ENCODE measurements around the gene C1orf94.
"Not testable (repeated sequence)": the region's sequence is repeated elsewhere in the genome, so short reads cannot be mapped to it uniquely, and the experiment has no call there.

Gene C1orf94

DNA sequence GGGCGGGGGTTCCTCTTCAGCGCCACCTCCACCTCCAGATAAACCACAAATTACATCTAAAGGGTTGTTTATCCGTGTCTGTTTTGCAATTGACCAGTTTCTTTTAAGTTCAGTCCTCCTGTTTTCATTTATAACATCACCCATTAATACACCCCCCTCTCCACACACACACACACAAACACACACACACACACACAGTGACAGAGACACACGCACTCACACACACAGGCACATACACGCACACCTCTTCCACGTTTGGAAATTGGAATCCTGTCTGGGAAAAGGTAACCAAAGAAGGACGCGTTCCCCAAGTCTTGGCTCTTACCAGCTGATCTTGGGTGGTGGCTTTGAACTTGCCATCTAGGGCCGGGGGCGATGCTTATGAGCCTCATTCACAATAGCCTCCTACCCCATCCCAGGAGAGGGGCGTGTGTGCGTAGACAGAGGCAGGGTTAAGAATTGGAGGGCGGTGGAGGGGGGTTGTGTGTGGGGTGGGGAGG, 11.2 kb upstream of the C1orf94 start:
- no peak for DNase-seq

DNA sequence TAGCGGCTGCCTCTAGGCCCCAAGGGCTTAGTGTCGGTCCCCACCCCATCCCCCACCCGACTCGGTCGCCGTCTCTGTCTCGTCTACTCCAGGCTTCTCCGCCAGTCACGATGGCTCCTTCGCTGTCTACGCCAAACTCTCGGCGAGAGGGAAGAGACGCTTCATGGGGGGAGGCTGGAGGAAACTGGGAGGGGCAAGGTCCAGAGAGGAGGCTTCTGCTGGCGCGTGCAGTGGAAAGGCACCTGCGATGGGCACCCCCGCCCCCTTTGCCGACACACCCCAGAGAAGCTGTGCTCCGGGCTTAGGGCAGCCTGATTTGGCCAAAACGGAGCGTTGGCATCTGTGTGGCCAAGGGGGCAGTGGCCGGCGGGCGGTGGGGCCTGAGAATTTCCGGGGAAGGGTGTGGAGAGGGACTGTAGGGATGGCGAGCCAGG, 10.5 kb upstream of the C1orf94 start:
- DNase-seq, result no peak

DNA sequence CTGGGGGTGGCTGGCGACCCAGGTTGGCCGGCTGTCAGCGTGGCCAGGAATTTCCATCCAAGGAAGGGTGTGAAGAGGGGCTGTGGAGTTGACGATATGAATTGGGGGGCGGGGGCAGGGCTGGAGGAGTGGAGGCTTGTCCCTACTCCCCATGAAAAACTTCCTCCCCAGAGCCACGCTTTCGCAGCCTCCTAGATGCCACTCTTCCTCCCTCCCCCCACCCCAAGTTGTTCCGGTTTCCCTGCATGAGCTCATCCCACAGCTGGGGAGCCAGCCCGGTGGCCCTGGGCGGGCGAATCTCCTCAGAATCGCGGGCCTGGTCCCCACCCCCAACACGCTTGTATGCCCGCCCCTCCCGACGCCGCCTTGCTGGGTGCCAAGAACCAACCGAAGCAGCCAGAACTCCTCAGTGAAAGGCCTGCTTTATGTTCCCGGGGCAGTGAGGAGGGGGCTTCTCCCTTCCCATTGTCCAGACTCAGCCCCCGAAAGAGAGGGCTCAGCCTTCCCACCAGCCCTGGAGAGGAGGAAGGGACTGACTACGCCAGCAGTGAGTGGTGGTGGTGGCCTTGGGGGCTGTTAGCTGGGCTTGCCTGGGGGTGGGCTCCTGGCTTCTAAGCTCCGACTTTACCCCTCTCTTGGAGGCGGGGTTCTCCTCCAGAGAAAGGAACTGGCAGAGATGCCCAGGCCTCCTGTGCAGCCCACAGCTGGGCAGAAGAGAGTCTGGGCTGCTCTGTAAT, 9.9 kb upstream of the C1orf94 start:
- DNase-seq, result no peak

DNA sequence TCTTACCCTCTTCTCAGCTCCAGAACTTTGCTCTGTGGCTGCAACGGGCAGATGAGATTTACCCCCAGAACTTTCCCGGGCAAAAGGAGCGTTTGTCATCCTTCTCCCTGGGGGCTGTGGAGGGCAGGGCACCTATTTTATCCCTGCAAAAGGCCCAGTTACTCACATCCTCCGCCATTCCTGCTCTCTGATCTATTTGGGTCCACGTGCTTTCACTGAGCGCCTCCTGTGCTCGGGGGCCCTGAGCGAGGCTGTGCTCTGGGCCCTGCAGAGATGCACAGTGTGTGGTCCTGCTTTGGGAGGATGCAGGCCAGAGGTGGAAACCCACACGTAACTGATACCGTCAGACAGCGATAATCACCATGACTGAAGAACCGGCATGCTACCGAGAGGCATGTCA, 9.3 kb upstream of the C1orf94 start:
- DNase-seq, result no peak

DNA sequence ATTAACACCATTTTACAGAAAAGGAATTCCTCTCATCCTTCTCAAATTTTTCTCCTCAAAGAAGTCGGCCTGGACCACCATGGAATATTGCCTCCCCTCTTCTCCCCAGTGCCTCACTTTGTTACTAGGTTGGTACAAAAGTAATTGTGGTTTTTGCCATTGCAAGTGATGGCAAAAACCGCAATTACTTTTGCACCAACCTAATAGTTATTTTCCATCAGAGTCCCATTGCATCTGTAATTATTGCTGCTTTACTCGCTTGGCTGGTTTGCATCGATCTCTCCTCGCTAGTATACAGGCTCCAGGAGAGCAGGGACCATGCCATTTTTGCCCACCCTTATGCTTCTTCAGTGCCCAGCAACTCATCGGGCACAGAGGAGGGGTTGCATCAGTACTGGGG, 963 bp upstream of the C1orf94 start:
- no peak for DNase-seq

DNA sequence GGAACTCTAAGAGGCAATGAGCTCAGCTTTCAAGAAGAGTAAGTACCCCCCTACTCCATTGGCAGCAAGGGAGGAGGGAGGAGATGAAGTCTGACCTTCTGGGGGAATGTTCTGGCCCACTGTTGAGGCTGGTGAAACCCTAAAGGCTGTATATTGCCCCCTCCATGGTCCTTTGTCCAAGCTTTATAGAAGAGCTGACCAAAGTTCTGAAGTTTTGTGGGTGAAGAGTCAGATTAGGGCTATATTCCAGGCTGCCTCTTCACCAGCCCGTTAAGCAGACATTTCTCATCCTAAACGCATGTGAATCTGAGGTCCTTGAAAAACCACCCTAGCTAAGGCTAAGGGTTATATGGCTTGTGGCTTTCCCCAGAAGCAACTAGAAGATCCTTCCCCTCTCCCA, 1.4 kb downstream of the C1orf94 start:
- DNase-seq, result no peak

DNA sequence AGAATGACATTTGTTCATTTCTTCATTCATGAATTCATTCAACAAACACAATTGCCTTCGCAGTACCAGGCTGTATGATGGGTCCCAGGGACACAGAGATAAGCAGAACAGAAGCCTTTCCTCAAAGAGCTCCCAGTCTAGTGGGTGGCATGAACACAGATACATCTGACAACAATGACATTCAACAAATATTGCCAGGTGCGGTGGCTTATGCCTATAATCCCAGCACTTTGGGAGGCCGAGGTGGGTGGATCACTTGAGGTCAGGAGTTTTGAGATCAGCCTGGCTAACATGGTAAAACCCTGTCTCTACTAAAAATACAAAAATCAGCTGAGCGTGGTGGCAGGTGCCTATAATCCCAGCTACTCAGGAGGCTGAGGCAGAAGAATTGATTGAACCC, 6.7 kb downstream of the C1orf94 start:
- not testable (repeated sequence) for DNase-seq

DNA sequence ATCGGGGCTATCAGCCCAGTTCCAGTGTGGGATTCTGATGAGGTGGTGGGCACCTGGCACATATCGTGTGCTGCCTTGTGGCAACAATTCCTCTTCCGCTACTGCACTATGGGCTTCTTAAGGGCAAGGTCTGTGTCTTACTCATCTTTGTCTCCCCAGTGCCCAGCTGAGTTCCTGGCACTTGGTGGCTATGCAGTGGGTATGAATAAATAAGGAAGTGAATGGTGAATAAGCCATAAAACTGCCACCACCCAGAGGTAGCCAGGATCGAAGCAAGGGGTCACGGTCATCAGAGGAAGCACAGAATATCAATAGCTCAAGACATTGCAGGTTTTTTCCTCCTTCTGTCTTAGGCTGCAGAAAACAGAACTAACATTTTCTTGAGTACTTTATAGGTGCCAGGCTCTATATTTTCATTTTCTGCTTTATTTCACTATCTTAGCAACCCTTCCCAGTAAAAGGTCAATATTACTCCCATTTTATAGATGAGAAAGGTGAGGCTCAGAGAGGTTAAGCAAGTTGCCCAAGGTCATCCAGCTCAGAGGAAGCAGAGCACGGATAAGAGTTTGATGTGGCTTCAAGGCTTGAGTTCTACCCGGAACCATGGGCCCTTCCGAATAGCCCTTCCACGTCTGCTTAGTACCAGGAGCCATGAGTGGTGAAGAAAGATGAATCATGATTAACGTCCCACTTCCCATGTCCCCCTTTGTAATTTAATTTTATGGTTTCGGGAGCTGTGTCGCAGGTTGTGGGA, 10.2 kb downstream of the C1orf94 start:
- no peak for DNase-seq

DNA sequence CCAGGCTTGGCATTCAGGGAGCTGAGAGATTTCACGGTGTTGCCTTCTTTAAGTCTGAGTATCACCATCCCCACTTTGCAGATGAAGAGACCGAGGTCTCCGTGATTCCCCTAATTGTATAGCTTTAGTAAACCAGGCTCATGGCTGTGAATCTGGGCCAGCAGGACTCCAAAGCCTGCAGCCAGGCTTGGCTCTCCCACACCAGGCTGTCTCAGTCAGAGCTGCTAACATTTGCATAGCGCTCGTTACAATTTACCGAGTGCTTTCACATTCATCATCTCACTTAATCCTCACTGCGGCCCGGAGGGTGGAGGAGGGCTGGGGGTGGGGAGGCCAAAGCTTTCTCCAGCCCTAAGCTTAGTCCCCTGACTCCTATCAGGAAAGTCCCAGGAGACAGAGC, 11.7 kb downstream of the C1orf94 start:
- DNase-seq, result no peak

DNA sequence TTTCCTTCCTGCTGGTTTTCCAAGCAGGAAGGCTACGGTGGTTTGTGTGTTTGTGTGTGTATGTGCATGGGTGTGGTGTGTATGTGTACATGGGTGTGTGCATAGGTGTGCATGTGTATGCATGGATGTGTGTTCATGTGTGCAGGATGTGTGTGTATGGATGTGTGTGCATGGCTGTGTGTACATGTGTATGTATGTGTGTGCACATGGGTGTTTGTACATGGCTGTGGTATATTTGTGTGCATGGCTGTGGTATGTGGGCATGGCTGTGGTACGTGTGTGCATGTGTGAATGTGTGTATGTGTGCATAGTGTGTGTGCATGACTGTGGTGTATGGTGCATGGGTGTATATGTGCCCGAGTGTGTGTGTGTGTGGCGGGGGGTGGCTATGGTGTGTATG, 12.3 kb downstream of the C1orf94 start:
- DNase-seq, result no peak

DNA sequence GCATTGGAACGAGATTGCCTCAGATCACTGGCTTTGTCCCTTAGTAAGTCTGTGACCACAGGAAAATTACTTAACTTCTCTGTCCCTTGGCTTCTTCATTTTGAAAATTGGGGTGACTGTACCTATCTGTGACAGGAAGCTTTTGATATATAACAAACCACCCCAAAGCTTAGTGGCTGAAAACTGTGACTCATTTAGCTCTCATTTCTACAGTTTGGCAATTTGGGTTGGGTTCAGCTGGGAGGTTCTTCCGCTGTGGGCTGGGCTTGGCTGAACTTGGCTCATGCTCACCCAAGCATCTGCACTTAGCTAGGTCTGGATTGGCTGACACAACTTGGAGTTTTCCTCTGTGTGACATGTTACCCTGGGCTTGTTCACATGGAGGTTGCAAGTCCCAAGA, 14.0 kb downstream of the C1orf94 start:
- no peak for DNase-seq

DNA sequence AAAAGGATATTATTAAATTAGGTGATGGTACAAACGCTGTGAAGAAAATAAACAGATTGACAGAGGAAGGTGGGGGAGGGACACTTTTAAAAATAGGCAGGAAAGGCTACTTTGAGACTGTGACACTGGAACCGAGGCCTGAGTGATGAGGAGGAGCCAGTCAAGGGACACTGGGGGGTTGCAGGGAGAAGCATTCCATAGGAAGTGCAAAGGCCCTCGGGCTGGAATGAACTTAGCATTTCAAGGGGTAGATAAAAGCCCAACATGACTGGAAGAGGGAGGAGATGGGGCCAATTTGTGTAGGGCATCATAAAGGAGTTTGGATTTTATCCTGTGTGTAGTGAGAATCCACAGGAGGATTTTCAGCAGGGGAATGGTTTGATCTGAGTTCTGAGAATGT, 15.9 kb downstream of the C1orf94 start:
- no peak for DNase-seq

DNA sequence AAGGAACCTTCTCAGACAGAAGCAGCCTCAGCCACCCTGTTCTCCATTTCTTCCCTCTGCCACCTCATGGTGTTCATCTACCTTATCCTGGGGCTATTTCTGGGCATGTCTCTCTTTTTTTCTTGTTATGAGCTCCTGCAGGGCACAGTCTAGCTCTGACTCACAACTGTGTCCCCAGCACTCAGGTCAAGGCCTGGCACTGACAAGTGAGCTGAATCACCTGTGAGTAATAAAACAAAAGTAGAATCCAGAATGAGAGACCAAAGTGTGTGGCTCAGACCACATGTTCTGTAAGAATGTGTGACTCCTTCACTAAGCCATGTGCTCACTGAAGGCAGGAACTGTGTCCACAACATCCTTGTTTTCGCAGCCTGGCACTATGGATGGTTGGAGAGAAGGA, 23.2 kb downstream of the C1orf94 start:
- DNase-seq, result no peak

DNA sequence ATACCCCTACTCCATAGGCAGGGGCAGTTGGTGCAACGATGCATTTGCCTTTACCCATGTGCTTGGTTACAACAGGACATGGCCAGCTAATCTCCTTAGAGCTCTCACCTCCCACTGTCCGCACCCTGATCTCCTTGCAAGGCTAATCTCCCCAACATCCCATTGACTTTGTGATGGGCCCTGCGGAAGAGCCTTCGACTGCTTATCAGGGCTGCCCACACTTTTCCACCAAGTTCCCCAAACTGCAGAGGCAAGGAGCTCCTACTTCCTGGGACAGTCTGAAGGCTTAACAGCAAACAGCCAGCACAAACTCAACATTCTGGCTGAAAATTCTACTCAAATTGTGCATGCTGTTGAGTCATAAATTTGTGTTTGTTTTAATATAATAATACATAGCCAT, 36.0 kb downstream of the C1orf94 start:
- DNase-seq, result no peak

DNA sequence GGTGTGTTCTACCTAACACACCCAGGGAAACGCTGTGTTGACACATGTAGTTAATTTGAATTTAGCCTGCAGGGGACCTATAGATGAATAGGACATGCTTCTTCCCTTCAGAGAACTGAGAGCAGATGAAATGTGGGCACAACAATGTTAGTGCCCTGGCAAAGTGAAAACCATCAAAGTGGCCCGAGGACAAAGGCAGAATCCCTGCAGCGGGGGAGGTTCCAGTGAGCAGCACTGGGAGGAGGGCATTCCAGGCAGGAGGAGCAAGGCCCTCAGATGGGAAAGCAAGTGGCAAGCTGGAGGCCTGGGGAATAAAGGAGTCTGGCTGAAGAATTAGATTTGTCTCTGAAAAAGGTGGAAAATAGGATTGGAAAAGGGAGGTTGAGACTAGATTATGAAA, 37.2 kb downstream of the C1orf94 start:
- DNase-seq, result no peak

DNA sequence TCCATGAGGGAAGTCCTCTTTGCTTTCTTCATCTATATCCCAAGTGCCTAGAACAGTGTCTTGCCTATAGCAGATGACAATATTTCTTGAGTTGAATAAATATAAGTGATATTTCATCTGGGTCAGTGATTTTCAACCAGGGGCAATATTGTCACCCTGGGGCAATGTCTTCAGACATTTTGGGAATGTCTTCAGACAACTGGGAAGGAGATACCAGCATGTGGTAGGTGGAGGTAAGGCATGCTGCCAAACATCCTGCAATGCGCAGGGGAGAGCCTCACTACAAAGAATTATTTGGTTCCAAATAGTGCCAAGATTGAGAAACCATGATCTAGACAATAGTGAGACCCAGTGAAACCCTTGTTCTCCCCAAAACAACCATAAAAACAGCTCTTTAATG, 54.7 kb downstream of the C1orf94 start:
- no peak for DNase-seq

DNA sequence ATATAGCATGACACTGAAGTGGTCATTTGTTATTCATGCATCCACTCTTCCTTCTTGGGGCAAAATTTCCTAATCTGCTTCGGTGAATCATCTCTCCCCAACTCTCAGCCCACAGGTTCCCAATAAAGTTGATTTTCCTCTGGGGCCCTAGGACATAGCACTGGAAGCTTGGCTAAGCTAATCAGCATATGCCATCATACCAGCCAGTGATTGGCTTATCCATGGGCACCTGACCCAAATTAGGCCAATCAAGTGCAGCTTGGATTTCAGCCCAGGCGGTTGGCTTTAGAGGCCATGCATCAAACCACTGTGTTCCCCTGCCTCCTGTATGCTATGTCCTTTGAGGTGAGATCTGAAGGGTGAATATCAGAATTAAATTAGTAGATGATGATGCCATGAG, 58.9 kb downstream of the C1orf94 start:
- no peak for DNase-seq

DNA sequence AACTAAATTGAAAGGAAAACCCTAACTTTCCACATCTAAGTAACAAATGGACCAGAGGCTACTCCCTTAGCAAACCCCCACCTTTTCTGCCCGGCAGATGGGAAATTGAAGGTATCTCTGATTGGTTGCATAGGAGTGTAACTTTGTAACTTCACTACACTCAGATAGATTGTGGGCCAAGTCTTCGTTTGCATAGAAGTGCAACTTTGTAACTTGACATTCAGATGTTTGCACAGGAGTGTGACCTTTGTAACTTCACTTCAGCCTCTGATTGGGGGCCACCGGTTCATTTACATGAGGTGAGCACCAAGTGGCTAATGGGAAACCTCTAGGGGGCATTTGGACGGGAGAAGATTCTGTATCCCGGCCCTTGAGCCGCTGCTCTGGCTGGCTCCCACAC, 59.4 kb downstream of the C1orf94 start:
- no peak for DNase-seq

DNA sequence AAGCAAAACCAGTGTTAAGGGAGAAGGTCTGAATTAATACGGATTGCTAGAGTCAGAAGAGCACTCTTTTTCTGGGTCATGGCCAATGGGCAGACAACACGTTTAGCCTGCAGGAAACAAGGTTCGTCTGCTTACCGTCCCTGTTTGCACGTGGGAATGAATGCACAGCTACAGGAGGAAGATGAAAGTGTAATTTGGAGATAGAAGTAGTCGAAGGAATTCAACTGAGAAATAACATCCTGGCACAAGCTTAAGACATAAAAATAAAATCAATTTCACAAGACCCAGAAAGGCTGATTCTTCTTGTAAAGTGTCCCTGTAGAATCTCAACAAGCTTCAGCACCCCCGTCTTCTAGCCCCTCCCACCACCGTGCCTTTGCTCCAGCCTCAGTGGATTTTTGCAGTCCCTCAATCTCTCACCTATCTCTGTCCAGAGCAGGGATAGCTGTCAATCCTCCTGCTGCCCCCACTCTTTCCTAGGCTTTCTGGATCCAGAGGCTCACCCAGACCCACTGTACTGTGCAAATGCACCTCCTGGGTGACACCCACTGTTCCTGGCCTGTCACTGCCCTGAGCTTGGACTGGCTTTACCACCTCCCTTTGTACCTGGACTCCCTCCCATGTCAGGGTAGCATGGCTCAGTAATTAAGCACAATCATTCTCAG, 60.6 kb downstream of the C1orf94 start:
- DNase-seq, result no peak

DNA sequence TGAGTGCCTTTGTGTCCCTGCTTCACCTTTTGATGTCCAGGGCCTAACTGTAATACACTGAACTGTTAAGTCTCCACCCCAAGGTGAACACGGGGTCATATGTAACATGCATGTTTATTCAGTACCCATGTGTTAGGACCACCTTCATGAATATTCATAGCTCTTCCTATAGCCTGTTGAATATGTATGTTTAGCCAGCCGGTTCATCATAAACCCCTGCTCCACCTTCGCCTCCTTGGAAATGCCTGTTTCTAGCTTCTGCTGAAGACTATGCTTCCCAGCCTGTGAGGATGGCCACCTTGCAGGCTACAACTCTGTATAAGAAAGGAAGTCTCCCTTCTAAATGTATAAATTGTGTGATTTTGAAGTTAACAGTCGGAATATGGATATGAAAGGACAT, 69.3 kb downstream of the C1orf94 start:
- DNase-seq, result no peak

DNA sequence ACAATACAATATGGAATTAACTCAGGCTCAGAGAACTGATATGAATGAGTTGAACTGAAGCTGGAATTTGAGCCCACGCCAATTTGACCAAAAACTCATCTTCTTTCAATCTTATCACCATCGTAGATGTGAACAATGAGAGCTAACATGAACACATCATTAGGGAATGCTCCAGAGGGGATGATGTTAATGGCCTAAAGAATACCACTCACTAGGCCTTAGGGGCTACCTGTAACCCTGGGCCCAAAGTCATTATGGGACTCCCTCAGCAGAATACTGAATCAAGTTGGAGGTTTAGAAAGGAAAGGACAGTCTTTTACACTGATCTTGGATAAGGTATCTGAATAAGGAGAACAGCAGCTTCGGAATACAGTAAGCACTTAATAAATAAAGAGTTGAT, 73.6 kb downstream of the C1orf94 start:
- no peak for DNase-seq

DNA sequence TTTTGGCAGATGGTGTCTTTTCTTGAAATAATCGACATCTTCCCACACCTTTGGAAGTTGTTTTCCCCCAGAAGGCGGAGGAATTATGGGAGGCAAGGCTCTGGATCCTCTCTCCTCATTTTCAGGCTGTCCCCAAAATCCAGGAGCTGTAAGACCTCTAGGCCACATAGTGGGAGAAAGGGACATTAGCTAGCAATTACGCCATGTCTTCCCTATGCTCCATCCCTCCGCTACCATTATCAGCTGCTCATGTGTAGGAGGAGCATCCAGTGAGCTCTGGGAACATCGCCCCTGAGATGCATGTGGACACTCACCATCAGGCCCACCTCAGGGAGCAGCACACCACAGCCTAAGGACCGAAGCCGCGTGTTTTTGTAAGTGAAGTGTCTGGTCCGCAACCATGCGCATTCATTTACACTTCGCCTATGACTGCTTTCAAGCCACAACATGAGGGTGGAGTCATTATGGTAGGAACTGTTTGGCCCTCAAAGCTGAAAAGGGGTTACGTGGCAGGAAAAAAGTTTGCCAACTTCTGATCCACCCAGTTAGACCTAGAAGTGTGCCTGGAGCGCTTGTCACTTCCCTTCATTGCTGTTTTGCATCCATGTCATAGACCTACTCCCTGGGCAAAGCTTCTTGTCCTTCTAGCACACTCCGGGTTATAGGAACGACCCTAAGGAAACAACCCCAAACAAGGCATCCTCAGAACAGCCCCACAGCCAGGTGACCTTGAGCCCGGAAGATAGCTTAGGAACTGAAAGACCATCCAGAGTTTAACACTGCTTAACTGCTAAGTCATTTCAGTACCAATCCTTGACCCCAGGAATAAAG, 85.5 kb downstream of the C1orf94 start:
- DNase-seq, result no peak

DNA sequence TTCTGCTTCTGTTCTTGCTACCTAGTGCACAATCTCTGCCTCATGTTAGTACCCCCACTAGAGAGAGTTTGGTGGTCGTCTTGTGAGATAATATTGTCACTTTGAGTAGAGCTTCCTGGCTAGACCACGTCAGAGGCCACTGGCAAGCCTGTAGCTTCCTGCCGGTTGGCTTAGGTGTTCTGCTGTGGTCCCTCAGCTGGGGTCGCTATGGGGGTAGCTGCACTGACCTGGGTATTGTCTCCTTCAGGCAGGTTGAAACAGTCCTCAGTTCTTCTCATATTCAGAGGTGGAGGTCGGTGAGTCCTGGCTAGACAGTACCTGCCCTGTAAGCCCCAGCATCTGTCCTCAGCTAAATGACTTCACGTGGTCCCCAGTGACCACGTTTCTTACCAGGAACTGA, 86.2 kb downstream of the C1orf94 start:
- no peak for DNase-seq

Measured in NCI-H1694 (cell line).